HepG2 (cell line): ENCODE data around the gene PKD2L1. TPM values are rescaled to one million over a fixed set of nuclear protein-coding genes. Genes with fewer than 3 reads are reported as not detected.

ENCODE experiments used
- CHD2 ChIP-seq: IDR thresholded peaks from 2 replicates; pipeline ENCODE4 v1.6.1; 2011; ENCODE audit warnings: low read depth, low read length, improper control_type of control experiment
- ETS1 ChIP-seq: sonication (generic); formaldehyde crosslinking; IDR thresholded peaks from 2 replicates; pipeline ENCODE4 v1.4.0; 2020; ENCODE audit warnings: missing genetic modification reagents
- KLF9 ChIP-seq: IDR thresholded peaks from 2 replicates; pipeline ENCODE4 v1.6.1; 2016; ENCODE audit warnings: low read depth
- MTF1 ChIP-seq: sonication (generic); formaldehyde crosslinking; IDR thresholded peaks from 2 replicates; pipeline ENCODE4 v1.5.0; 2020; ENCODE audit warnings: missing genetic modification reagents
- NFE2L1 ChIP-seq: sonication (generic); formaldehyde crosslinking; IDR thresholded peaks from 2 replicates; pipeline ENCODE4 v1.4.0; 2020; ENCODE audit warnings: missing genetic modification reagents, mild to moderate bottlenecking, borderline replicate concordance
- PAXIP1 ChIP-seq: sonication (generic); formaldehyde crosslinking; conservative IDR thresholded peaks from 2 replicates; pipeline ENCODE4 v1.4.0; 2020; ENCODE audit warnings: mild to moderate bottlenecking, missing genetic modification reagents, moderate library complexity
- POLR2G ChIP-seq: fragments of 200-400 bp; formaldehyde crosslinking; IDR thresholded peaks from 2 replicates; pipeline ENCODE4 v1.6.1; 2018; ENCODE audit warnings: mild to moderate bottlenecking, low read depth, low read length, moderate library complexity
- PTBP1 ChIP-seq: fragments of 200-400 bp; formaldehyde crosslinking; IDR thresholded peaks from 2 replicates; pipeline ENCODE4 v1.6.1; 2018; ENCODE audit warnings: low read length, low read depth; ENCODE audit not compliant: poor library complexity, severe bottlenecking
- SMAD1 ChIP-seq: sonication (generic); formaldehyde crosslinking; IDR thresholded peaks from 2 replicates; pipeline ENCODE4 v1.4.0; 2020; ENCODE audit warnings: missing genetic modification reagents, low read depth, mild to moderate bottlenecking, borderline replicate concordance
- TBL1XR1 ChIP-seq: fragments of 150-350 bp; IDR thresholded peaks from 2 replicates; pipeline ENCODE4 v1.6.1; 2014; ENCODE audit warnings: borderline replicate concordance, low read length; ENCODE audit not compliant: partially characterized antibody
- TOPORS ChIP-seq: sonication (generic); formaldehyde crosslinking; IDR thresholded peaks from 2 replicates; pipeline ENCODE4 v1.8.0; 2023; ENCODE audit warnings: mild to moderate bottlenecking, missing genetic modification reagents
- U2AF2 ChIP-seq: fragments of 200-400 bp; formaldehyde crosslinking; IDR thresholded peaks from 2 replicates; pipeline ENCODE4 v1.6.1; 2017; ENCODE audit warnings: low read depth, mild to moderate bottlenecking, low read length
- ZBTB4 ChIP-seq: sonication (generic); formaldehyde crosslinking; IDR thresholded peaks from 2 replicates; pipeline ENCODE4 v1.4.0; 2020; ENCODE audit warnings: missing genetic modification reagents, mild to moderate bottlenecking, borderline replicate concordance
- ZBTB46 ChIP-seq: sonication (generic); formaldehyde crosslinking; IDR thresholded peaks from 2 replicates; pipeline ENCODE4 v1.4.0; 2020; ENCODE audit warnings: mild to moderate bottlenecking, missing genetic modification reagents, borderline replicate concordance
- ZC3H4 ChIP-seq: sonication (generic); formaldehyde crosslinking; IDR thresholded peaks from 2 replicates; pipeline ENCODE4 v1.4.0; 2020; ENCODE audit warnings: missing genetic modification reagents, borderline replicate concordance
- ZFP37 ChIP-seq: sonication (generic); formaldehyde crosslinking; IDR thresholded peaks from 2 replicates; pipeline ENCODE4 v1.4.0; 2020; ENCODE audit warnings: missing genetic modification reagents, borderline replicate concordance
- ZNF367 ChIP-seq: sonication (generic); formaldehyde crosslinking; IDR thresholded peaks from 2 replicates; pipeline ENCODE4 v1.4.0; 2020; ENCODE audit warnings: missing genetic modification reagents, borderline replicate concordance
- ZNF530 ChIP-seq: sonication (generic); formaldehyde crosslinking; IDR thresholded peaks from 2 replicates; pipeline ENCODE4 v1.5.0; 2020; ENCODE audit warnings: low read depth, mild to moderate bottlenecking, missing genetic modification reagents
- ZNF567 ChIP-seq: sonication (generic); formaldehyde crosslinking; IDR thresholded peaks from 2 replicates; pipeline ENCODE4 v1.8.1; 2023; ENCODE audit warnings: mild to moderate bottlenecking, missing genetic modification reagents, borderline replicate concordance
- polyA plus RNA-seq, 8 experiments: library from polyadenylated mRNA; depleted of rRNA in 3 of 8; stranded (reverse) in 7 of 8; unstranded in 1 of 8; fragments of >200 nt; fragmentation: Illumina TruSeq in 4 of 8; extraction: Trizol in 4 of 8; gene quantifications; 2 replicates each; pipeline versions ENCODE4 v1.2.1 to v1.2.3, GENCODE V29; 2011 to 2016; ENCODE audit warnings: low read depth in 4 of 8, missing spikeins in 1 of 8, mixed read lengths in 1 of 8; ENCODE audit not compliant: insufficient read depth in 1 of 8
- total RNA-seq, 5 experiments: library from RNA; depleted of rRNA; stranded (reverse); fragments of >200 nt; fragmentation: Illumina TruSeq; extraction: Trizol; gene quantifications; 2 replicates each; pipeline ENCODE4 v1.2.3, GENCODE V29; 2016; ENCODE audit warnings: low read depth in 1 of 5

PKD2L1 gene
- total and polyA plus RNA-seq, 2 of the 13 experiments (the other 11 are each of a cell fraction or from before 2014, with no cell fraction given), result 0.07 to 0.15 TPM

GRCh38 chr10:100340948-100341847, 11.2 kb upstream of the PKD2L1 start (continued):
- TF ChIP-seq NFE2L1 (CRISPR knock-in tag) (no peak), POLR2G (peak; percentile 84), ZNF367 (no peak), ZNF530 (CRISPR knock-in tag) (no peak), ZBTB4 (CRISPR knock-in tag) (no peak), PAXIP1 (CRISPR knock-in tag) (peak; percentile 85), ZNF567 (CRISPR knock-in tag) (no peak), CHD2 (no peak), ZFP37 (CRISPR knock-in tag) (no peak), ZBTB46 (no peak), KLF9 (CRISPR knock-in tag) (no peak), U2AF2 (no peak), MTF1 (no peak), SMAD1 (no peak), PTBP1 (no peak), TOPORS (CRISPR knock-in tag) (0 out of 2 replicates have a peak, but pooled peaks have one; percentile 22), ETS1 (CRISPR knock-in tag) (no peak), ZC3H4 (peak; percentile 47; the same call in 1 of the 2 replicates), TBL1XR1 (no peak)
